HCT116 (cell line): ENCODE data around the gene DIO3. TPM values are rescaled to one million over a fixed set of nuclear protein-coding genes. Genes with fewer than 3 reads are reported as not detected.

Source experiments
- ATAC-seq: fragments of 200-7000 bp; cut with Tn5 transposase; 2 replicates; pipeline ENCODE4 v1.9.1; 2020; ENCODE audit warnings: mild to moderate bottlenecking, moderate library complexity
- BruUV-seq: library from RNA; stranded (reverse); fragments of 400-500 nt; replicated peaks from 2 replicates; lab custom pipeline; 2021; lab: Mats Ljungman, UMichigan
- CTCF ChIA-PET: fragments of 300-600 bp; sonication (Branson Sonifier 250); formaldehyde crosslinking; loops from one replicate; lab custom pipeline; 2021; ENCODE audit warnings: antibody characterized with exemption; lab: Charles Lee
- POLR2A ChIA-PET: fragments of 300-600, 350-600 bp; sonication (Branson Sonifier 250); formaldehyde crosslinking; loops from one replicate; lab custom pipeline; 2021; ENCODE audit warnings: antibody characterized with exemption; lab: Charles Lee
- RAD21 ChIA-PET, 2 experiments: fragments of 300-600 bp; sonication (Branson Sonifier 250); formaldehyde crosslinking; loops; one replicate each; lab custom pipeline; 2023; ENCODE audit warnings: low total read pairs in 2 of 2; ENCODE audit not compliant: uncharacterized antibody in 2 of 2, unreplicated experiment in 2 of 2, low non-redundant PET in 1 of 2; lab: Charles Lee
- DNase-seq: peaks from one replicate; pipeline ENCODE4 v3.0.0-alpha.2; 2010; ENCODE audit warnings: low read depth, low spot score
- H2AFZ ChIP-seq: fragments of 200-600 bp; shearing (Covaris generic), sonication (generic); 2 replicates; pipeline ENCODE4 v1.6.1; 2017; ENCODE audit warnings: low read depth, mixed run types, mixed read lengths, antibody characterized with exemption, low read length; ENCODE audit not compliant: poor library complexity, severe bottlenecking
- H3K27ac ChIP-seq: 2 replicates; pipeline ENCODE4 v1.5.1; 2012; ENCODE audit warnings: low read depth, low read length
- H3K27me3 ChIP-seq: fragments of 200-600 bp; sonication (generic); 2 replicates; pipeline ENCODE4 v1.6.1; 2016; ENCODE audit warnings: mixed run types, low read length, mixed read lengths; ENCODE audit not compliant: insufficient read depth
- H3K36me3 ChIP-seq, 2 experiments: fragments of 200-500 bp in 1 of 2; fragments of 200-600 bp in 1 of 2; sonication (Bioruptor generic) in 1 of 2; sonication (generic) in 1 of 2; 2 replicates each; pipeline versions ENCODE4 v1.5.1 to v1.6.1; 2014 to 2016; ENCODE audit warnings: low read length in 2 of 2, inconsistent platforms in 1 of 2, mixed read lengths in 1 of 2, mixed run types in 1 of 2; ENCODE audit not compliant: insufficient read depth in 2 of 2, control insufficient read depth in 1 of 2
- H3K4me1 ChIP-seq, 2 experiments: fragments of 200-600 bp in 1 of 2; sonication (generic) in 1 of 2; 2 replicates each; pipeline versions ENCODE4 v1.5.1 to v1.6.1; 2012 to 2017; ENCODE audit warnings: low read length in 2 of 2, inconsistent platforms in 1 of 2, mild to moderate bottlenecking in 1 of 2, mixed read lengths in 1 of 2, mixed run types in 1 of 2, moderate library complexity in 1 of 2; ENCODE audit not compliant: insufficient read depth in 2 of 2, control insufficient read depth in 1 of 2
- H3K4me2 ChIP-seq: fragments of 200-600 bp; sonication (generic); 2 replicates; pipeline ENCODE4 v1.6.1; 2017; ENCODE audit warnings: mixed run types, low read length, mixed read lengths
- H3K4me3 ChIP-seq, 2 experiments: fragments of 200-600 bp in 1 of 2; sonication (generic) in 1 of 2; replicated peaks in 1 of 2; 2 replicates each; pipeline ENCODE4 v1.5.1; 2011 to 2016; ENCODE audit warnings: low read length in 2 of 2, control low read depth in 1 of 2, low read depth in 1 of 2, mild to moderate bottlenecking in 1 of 2, mixed read lengths in 1 of 2, mixed run types in 1 of 2
- H3K79me2 ChIP-seq: fragments of 200-600 bp; sonication (generic); 2 replicates; pipeline ENCODE4 v1.6.1; 2017; ENCODE audit warnings: mild to moderate bottlenecking, mixed run types, low read length, moderate library complexity, mixed read lengths; ENCODE audit not compliant: insufficient read depth
- H3K9ac ChIP-seq: fragments of 200-600 bp; sonication (generic); 2 replicates; pipeline ENCODE4 v1.6.1; 2016; ENCODE audit warnings: low read length, mixed read lengths
- H3K9me2 ChIP-seq: fragments of 200-600 bp; sonication (generic), shearing (Covaris generic); 2 replicates; pipeline ENCODE4 v1.6.1; 2017; ENCODE audit warnings: mixed run types, mild to moderate bottlenecking, moderate library complexity; ENCODE audit not compliant: insufficient read depth
- H3K9me3 ChIP-seq, 2 experiments: fragments of 200-500 bp in 1 of 2; fragments of 200-600 bp in 1 of 2; sonication (Bioruptor generic) in 1 of 2; sonication (generic) in 1 of 2; 2 replicates each; pipeline ENCODE4 v1.6.1; 2014 to 2017; ENCODE audit warnings: low read length in 2 of 2, mixed read lengths in 2 of 2, inconsistent platforms in 1 of 2, low read depth in 1 of 2, mild to moderate bottlenecking in 1 of 2, mixed run types in 1 of 2, moderate library complexity in 1 of 2; ENCODE audit not compliant: control insufficient read depth in 1 of 2, insufficient read depth in 1 of 2
- H4K20me1 ChIP-seq: fragments of 200-600 bp; sonication (generic), shearing (Covaris generic); 2 replicates; pipeline ENCODE4 v1.6.1; 2017; ENCODE audit warnings: mixed run types, mild to moderate bottlenecking, moderate library complexity; ENCODE audit not compliant: insufficient read depth
- ATF3 ChIP-seq: IDR thresholded peaks from 2 replicates; pipeline ENCODE4 v1.6.1; 2012
- CBX3 ChIP-seq: IDR thresholded peaks from 2 replicates; pipeline ENCODE4 v1.6.1; 2012; ENCODE audit warnings: low read depth
- CEBPB ChIP-seq: IDR thresholded peaks from 2 replicates; pipeline ENCODE4 v1.6.1; 2012; ENCODE audit warnings: low read depth
- ELF1 ChIP-seq: IDR thresholded peaks from 2 replicates; pipeline ENCODE4 v1.6.1; 2012; ENCODE audit warnings: low read depth, borderline replicate concordance
- EZH2 ChIP-seq: fragments of 200-600 bp; sonication (generic); IDR thresholded peaks from 2 replicates; pipeline ENCODE4 v1.6.1; 2017; ENCODE audit warnings: antibody characterized with exemption, mixed run types
- FOSL1 ChIP-seq: IDR thresholded peaks from 2 replicates; pipeline ENCODE4 v1.6.1; 2012; ENCODE audit warnings: low read depth
- JUND ChIP-seq: IDR thresholded peaks from 2 replicates; pipeline ENCODE4 v1.6.1; 2012
- MAX ChIP-seq: IDR thresholded peaks from 2 replicates; pipeline ENCODE4 v1.6.1; 2012
- POLR2A ChIP-seq: IDR thresholded peaks from 2 replicates; pipeline ENCODE4 v1.7.0; 2011; ENCODE audit warnings: borderline replicate concordance; ENCODE audit not compliant: insufficient read depth, insufficient read length; ENCODE audit errors: extremely low read depth
- RAD21 ChIP-seq: IDR thresholded peaks from 2 replicates; pipeline ENCODE4 v1.6.1; 2012; ENCODE audit warnings: low read depth, mild to moderate bottlenecking
- SRF ChIP-seq: IDR thresholded peaks from 2 replicates; pipeline ENCODE4 v1.6.1; 2012; ENCODE audit warnings: low read depth
- TCF7L2 ChIP-seq: IDR thresholded peaks from 2 replicates; pipeline ENCODE4 v1.7.0; 2011; ENCODE audit warnings: borderline replicate concordance, inconsistent platforms; ENCODE audit not compliant: insufficient read depth, insufficient read length; ENCODE audit errors: extremely low read depth
- ZNF274 ChIP-seq: fragments of 200-500 bp; sonication (Bioruptor generic); IDR thresholded peaks from 2 replicates; pipeline ENCODE4 v1.6.1; 2014; ENCODE audit warnings: mild to moderate bottlenecking, low read depth, low read length, inconsistent platforms
- intact Hi-C: fragments of 100-400 bp; cut with micrococcal nuclease; formaldehyde crosslinking; loops from 2 replicates; pipeline ENCODE4 v1.10.0; 2022
- total RNA-seq: library from RNA; stranded (reverse); gene quantifications from one replicate; pipeline ENCODE4 v1.2.1, GENCODE V29; 2021; ENCODE audit not compliant: unreplicated experiment
- TF ChIP-seq, protein P1 (sequence below): IDR thresholded peaks from 2 replicates; pipeline ENCODE4 v1.6.1; 2011; ENCODE audit warnings: mild to moderate bottlenecking, low read length, moderate library complexity; ENCODE audit not compliant: insufficient replicate concordance; ENCODE audit errors: extremely low read depth
- TF ChIP-seq, protein P2 (sequence below), 3 experiments: fragments of 200-600 bp in 1 of 3; sonication (generic) in 1 of 3; IDR thresholded peaks in 2 of 3; conservative IDR thresholded peaks in 1 of 3; 2 replicates each; pipeline ENCODE4 v1.5.1; 2012 to 2017; ENCODE audit warnings: low read depth in 2 of 3, low read length in 2 of 3, antibody characterized with exemption in 1 of 3, borderline replicate concordance in 1 of 3, control low read depth in 1 of 3, mild to moderate bottlenecking in 1 of 3, mixed read lengths in 1 of 3, mixed run types in 1 of 3, moderate library complexity in 1 of 3; ENCODE audit not compliant: insufficient read depth in 1 of 3

DIO3 gene
- total RNA-seq, 1 experiment from 2014 or later = 0.34 TPM

DNA sequence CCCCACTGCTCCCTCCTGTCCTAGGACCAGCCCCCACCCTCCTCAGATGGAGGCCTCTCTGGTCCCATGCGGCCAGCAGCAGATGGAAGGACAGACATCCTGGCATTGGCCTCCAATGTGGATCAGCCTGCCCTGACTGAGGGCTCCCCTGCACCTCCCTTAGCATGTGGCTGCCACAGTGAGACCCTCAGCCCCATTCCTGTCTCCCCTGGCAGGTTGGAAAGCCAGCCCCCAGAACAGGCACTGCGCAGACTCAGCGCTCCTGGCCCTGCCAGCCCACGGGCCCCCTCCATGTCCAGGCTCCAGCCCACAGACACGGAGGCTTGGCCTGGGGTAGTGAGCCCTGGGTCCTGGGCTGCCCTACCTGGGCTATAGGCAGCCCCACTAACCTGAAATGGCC lies 47.2 kb upstream of the DIO3 start:
- Histone ChIP-seq H3K36me3 (no peaks in the 10 kb centered on the region), H3K4me1 (no peaks in the 10 kb centered on the region), H3K79me2 (no peaks in the 10 kb centered on the region), H4K20me1 (no peaks in the 10 kb centered on the region), H3K9me2 (no peaks in the 10 kb centered on the region), H3K4me2 (no peak overlapping the region), H2AFZ (no peak overlapping the region), H3K27me3 (no peaks in the 10 kb centered on the region), H3K27ac (no peak overlapping the region), H3K9ac (no peak overlapping the region), H3K9me3 (peaks cover 0 to 6% of the 10 kb centered on the region in 2 experiments; a peak in 1 of 4 replicates), H3K4me3 (no peak overlapping the region)
- no peak for TF ChIP-seq SRF
- no peak for TF ChIP-seq RAD21
- TF ChIP-seq TCF7L2 = no peak
- TF ChIP-seq, protein P1, sequence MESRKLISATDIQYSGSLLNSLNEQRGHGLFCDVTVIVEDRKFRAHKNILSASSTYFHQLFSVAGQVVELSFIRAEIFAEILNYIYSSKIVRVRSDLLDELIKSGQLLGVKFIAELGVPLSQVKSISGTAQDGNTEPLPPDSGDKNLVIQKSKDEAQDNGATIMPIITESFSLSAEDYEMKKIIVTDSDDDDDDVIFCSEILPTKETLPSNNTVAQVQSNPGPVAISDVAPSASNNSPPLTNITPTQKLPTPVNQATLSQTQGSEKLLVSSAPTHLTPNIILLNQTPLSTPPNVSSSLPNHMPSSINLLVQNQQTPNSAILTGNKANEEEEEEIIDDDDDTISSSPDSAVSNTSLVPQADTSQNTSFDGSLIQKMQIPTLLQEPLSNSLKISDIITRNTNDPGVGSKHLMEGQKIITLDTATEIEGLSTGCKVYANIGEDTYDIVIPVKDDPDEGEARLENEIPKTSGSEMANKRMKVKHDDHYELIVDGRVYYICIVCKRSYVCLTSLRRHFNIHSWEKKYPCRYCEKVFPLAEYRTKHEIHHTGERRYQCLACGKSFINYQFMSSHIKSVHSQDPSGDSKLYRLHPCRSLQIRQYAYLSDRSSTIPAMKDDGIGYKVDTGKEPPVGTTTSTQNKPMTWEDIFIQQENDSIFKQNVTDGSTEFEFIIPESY = no peak
- ChIA-PET CTCF (no interaction called here), POLR2A (no interaction called here), RAD21 (no interaction called here)
- intact Hi-C loops = no loop called here
- no peak for DNase-seq
- ATAC-seq = no peak
- no TSS peak for BruUV-seq

GRCh38 chr14:101516401-101516800 lies 44.9 kb upstream of the DIO3 start:
- intact Hi-C loops = no loop called here
- no peaks in the 10 kb centered on the region for H3K4me1 ChIP-seq
- no peaks in the 10 kb centered on the region for H3K79me2 ChIP-seq
- no TSS peak for BruUV-seq
- H3K9me3 ChIP-seq = peaks cover 0 to 6% of the 10 kb centered on the region in 2 experiments; a peak in 1 of 4 replicates
- H2AFZ ChIP-seq = no peak overlapping the region
- no peaks in the 10 kb centered on the region for H4K20me1 ChIP-seq
- TF ChIP-seq, protein P2, sequence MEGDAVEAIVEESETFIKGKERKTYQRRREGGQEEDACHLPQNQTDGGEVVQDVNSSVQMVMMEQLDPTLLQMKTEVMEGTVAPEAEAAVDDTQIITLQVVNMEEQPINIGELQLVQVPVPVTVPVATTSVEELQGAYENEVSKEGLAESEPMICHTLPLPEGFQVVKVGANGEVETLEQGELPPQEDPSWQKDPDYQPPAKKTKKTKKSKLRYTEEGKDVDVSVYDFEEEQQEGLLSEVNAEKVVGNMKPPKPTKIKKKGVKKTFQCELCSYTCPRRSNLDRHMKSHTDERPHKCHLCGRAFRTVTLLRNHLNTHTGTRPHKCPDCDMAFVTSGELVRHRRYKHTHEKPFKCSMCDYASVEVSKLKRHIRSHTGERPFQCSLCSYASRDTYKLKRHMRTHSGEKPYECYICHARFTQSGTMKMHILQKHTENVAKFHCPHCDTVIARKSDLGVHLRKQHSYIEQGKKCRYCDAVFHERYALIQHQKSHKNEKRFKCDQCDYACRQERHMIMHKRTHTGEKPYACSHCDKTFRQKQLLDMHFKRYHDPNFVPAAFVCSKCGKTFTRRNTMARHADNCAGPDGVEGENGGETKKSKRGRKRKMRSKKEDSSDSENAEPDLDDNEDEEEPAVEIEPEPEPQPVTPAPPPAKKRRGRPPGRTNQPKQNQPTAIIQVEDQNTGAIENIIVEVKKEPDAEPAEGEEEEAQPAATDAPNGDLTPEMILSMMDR (IDR thresholded peaks at IDR 0.05 in 2 of 3, conservative IDR thresholded peaks at IDR 0.05 in 1 of 3; ENCODE audit: borderline replicate concordance in 1 of 3, insufficient read depth in 1 of 3, low read depth in 2 of 3, low read length in 2 of 3) = no peak
- TF ChIP-seq SRF = no peak
- TF ChIP-seq JUND = no peak
- TF ChIP-seq ZNF274 = no peak
- TF ChIP-seq CBX3 = no peak
- TF ChIP-seq ELF1 = no peak
- TF ChIP-seq EZH2 = no peak
- no peak for TF ChIP-seq FOSL1
- no peak for TF ChIP-seq MAX
- no peak for TF ChIP-seq ATF3
- no peak for TF ChIP-seq CEBPB
- no peak for TF ChIP-seq POLR2A
- H3K9ac ChIP-seq = no peak overlapping the region
- no peak overlapping the region for H3K4me3 ChIP-seq
- ChIA-PET RAD21 (no interaction called here), POLR2A (no interaction called here), CTCF (no interaction called here)
- H3K27me3 ChIP-seq = no peaks in the 10 kb centered on the region
- no peak overlapping the region for H3K27ac ChIP-seq
- ATAC-seq (no peak), DNase-seq (no peak)
- H3K9me2 ChIP-seq = no peaks in the 10 kb centered on the region
- H3K36me3 ChIP-seq = no peaks in the 10 kb centered on the region
- H3K4me2 ChIP-seq = no peak overlapping the region
